Vagina (tissue), 2 donors: ENCODE measurements around the gene GALNT16. TPM values are rescaled to one million over a fixed set of nuclear protein-coding genes. Genes with fewer than 3 reads are reported as not detected.

Experiments
- DNase-seq, 2 donors: peaks; one replicate each; pipeline ENCODE4 v3.0.0-alpha.2; 2017; ENCODE audit errors: extremely low spot score in 2 of 2
- H3K27ac ChIP-seq: fragments of 200-600 bp; sonication (generic); one replicate; pipeline ENCODE4 v1.5.1; 2019
- H3K27me3 ChIP-seq: fragments of 200-600 bp; sonication (generic); one replicate; pipeline ENCODE4 v1.5.1; 2019
- H3K36me3 ChIP-seq, 2 donors: fragments of 200-600 bp; sonication (generic); one replicate each; pipeline ENCODE4 v1.5.1; 2017 to 2019
- H3K4me1 ChIP-seq: fragments of 200-600 bp; sonication (generic); one replicate; pipeline ENCODE4 v1.5.1; 2019
- H3K4me3 ChIP-seq, 2 donors: fragments of 200-600 bp; sonication (generic); 1 replicate in 1 of 2; 2 replicates in 1 of 2; pipeline ENCODE4 v1.5.1; 2016 to 2019
- H3K9me3 ChIP-seq: fragments of 200-600 bp; sonication (generic); one replicate; pipeline ENCODE4 v1.5.1; 2019
- POLR2A ChIP-seq, 2 donors: fragments of 450-650 bp; IDR thresholded peaks; one replicate each; pipeline ENCODE4 v1.6.1; 2017; ENCODE audit warnings: antibody characterized with exemption in 2 of 2, mild to moderate bottlenecking in 2 of 2, moderate library complexity in 2 of 2
- POLR2AphosphoS5 ChIP-seq, 2 donors: sonication (generic); formaldehyde crosslinking; IDR thresholded peaks; one replicate each; pipeline ENCODE4 v1.9.0; 2017; ENCODE audit warnings: antibody characterized with exemption in 2 of 2, mild to moderate bottlenecking in 2 of 2, low read depth in 1 of 2; ENCODE audit not compliant: insufficient read depth in 1 of 2
- intact Hi-C: fragments of 100-400 bp; cut with DNase I; formaldehyde crosslinking; loops from one replicate; pipeline ENCODE4 v1.15.1; 2023
- total RNA-seq: library from RNA; depleted of rRNA; stranded (reverse); fragments of >200 nt; gene quantifications from one replicate; pipeline ENCODE4 v1.2.3, GENCODE V29; 2016
- TF ChIP-seq, protein P1 (sequence below), 3 experiments: fragments of 450-650 bp in 2 of 3; fragments of 200-600 bp in 1 of 3; sonication (generic) in 1 of 3; IDR thresholded peaks; one replicate each; pipeline ENCODE4 v1.5.1; 2017 to 2019; ENCODE audit warnings: antibody characterized with exemption in 3 of 3, mild to moderate bottlenecking in 2 of 3, moderate library complexity in 2 of 3

GALNT16 gene
- total RNA-seq, 1 donor from 2014 or later, result 5.2 TPM

DNA sequence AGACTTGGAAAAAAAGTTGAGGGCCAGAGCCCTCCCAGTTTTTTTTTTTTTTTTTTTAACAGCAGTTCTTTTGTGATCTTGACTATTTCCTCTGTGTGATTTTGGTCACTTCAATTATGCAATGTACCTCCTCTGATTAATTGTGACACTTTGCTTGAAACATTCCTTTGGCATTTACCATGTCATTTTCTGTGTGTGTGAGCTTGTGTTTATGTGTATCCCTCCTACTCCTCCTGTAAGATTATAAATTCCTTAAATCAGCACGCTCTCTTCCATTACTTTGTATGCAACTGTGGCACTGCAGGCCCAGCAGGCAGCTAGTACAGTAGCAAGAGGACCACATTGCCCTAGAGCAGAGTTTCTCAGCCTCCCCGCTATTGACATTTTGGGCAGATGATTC lies 33.2 kb upstream of the GALNT16 start:
- Histone ChIP-seq H3K9me3 (no peaks in the 10 kb centered on the region), H3K4me1 (no peaks in the 10 kb centered on the region), H3K4me3 (no peak overlapping the region), H3K27ac (no peak overlapping the region), H3K27me3 (no peaks in the 10 kb centered on the region), H3K36me3 (peaks cover 0 to 14% of the 10 kb centered on the region in 2 donors)
- DNase-seq, result no peak
- intact Hi-C loops, result no loop called here
- TF ChIP-seq, protein P1, sequence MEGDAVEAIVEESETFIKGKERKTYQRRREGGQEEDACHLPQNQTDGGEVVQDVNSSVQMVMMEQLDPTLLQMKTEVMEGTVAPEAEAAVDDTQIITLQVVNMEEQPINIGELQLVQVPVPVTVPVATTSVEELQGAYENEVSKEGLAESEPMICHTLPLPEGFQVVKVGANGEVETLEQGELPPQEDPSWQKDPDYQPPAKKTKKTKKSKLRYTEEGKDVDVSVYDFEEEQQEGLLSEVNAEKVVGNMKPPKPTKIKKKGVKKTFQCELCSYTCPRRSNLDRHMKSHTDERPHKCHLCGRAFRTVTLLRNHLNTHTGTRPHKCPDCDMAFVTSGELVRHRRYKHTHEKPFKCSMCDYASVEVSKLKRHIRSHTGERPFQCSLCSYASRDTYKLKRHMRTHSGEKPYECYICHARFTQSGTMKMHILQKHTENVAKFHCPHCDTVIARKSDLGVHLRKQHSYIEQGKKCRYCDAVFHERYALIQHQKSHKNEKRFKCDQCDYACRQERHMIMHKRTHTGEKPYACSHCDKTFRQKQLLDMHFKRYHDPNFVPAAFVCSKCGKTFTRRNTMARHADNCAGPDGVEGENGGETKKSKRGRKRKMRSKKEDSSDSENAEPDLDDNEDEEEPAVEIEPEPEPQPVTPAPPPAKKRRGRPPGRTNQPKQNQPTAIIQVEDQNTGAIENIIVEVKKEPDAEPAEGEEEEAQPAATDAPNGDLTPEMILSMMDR (IDR thresholded peaks at IDR 0.05), result no peak
- no peak for TF ChIP-seq POLR2A (IDR thresholded peaks at IDR 0.05)
- TF ChIP-seq POLR2AphosphoS5 (IDR thresholded peaks at IDR 0.05; ENCODE audit: insufficient read depth in 1 of 2, low read depth in 1 of 2), result no peak

DNA sequence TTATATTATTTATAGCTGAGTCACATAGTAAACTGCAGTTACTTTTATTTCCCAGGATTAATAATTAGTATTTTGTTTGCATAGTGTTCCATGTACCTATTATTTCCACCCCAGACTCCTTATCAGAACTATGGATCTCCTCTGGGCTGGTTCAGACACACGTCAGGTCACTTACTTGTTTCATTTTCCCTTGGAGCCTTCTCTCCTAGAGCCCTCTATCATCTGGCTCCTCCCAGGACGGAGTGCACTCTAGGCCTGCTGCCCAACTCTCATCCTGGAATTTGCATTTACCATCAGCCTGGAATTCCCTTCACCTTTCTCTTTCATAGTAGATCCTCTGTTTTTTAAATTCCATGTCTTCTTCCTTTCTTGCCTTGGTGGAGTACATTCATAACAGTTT lies 28.5 kb upstream of the GALNT16 start:
- no peak overlapping the region for H3K4me3 ChIP-seq
- no peak overlapping the region for H3K27ac ChIP-seq
- H3K27me3 ChIP-seq, result no peaks in the 10 kb centered on the region
- no peak for DNase-seq
- H3K9me3 ChIP-seq, result no peaks in the 10 kb centered on the region
- no peaks in the 10 kb centered on the region for H3K4me1 ChIP-seq
- peaks cover 0 to 39% of the 10 kb centered on the region in 2 donors for H3K36me3 ChIP-seq
- TF ChIP-seq POLR2A (IDR thresholded peaks at IDR 0.05) (no peak), POLR2AphosphoS5 (IDR thresholded peaks at IDR 0.05; ENCODE audit: insufficient read depth in 1 of 2, low read depth in 1 of 2) (no peak)
- TF ChIP-seq, protein P1 (IDR thresholded peaks at IDR 0.05), result no peak
- intact Hi-C loops, result no loop called here

DNA sequence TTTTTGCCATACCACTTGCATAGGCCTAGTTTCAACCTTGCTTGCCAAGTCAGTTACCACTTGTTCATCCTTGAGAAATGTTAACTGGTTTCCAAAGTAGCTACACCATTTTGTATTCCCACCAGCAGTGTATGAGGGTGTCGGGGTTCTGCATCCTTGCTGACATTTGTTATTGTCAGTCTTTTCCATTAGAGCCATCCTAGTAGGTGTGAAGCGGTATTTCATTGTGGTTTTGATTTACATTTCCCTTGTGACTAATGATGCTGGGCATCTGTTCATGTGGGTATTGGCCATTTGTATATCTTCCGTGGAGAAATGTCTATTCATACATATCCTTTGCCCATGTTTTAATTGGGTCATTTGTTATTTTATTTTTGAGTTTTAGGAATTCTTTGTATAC lies 27.6 kb upstream of the GALNT16 start:
- Histone ChIP-seq H3K4me3 (no peak overlapping the region), H3K27ac (no peak overlapping the region), H3K36me3 (peaks cover 0 to 48% of the 10 kb centered on the region in 2 donors), H3K9me3 (no peaks in the 10 kb centered on the region), H3K27me3 (no peaks in the 10 kb centered on the region), H3K4me1 (no peaks in the 10 kb centered on the region)
- intact Hi-C loops, result no loop called here
- no peak for TF ChIP-seq POLR2AphosphoS5 (IDR thresholded peaks at IDR 0.05; ENCODE audit: insufficient read depth in 1 of 2, low read depth in 1 of 2)
- TF ChIP-seq, protein P1 (IDR thresholded peaks at IDR 0.05), result no peak
- TF ChIP-seq POLR2A (IDR thresholded peaks at IDR 0.05), result no peak
- DNase-seq, result no peak

DNA sequence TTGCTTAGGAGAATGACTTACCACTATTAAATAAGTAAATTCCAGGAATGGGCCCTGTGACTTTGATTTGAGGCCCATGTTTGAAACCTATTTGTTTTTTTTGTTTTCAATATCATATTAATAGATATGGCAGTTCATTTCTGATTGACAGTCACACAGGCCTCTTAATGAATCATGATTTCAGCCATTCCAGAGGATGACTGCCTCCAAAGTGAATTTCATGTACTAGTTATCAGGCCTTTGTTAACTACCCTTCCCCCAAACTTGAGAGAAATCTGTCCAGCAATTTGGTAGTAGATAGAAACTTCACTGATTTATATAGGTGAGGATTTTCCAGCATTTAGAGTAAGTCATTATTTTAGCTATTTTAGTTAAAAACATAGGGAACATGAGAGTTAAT lies 25.9 kb upstream of the GALNT16 start:
- Histone ChIP-seq H3K4me3 (no peak overlapping the region), H3K27me3 (no peaks in the 10 kb centered on the region), H3K9me3 (no peaks in the 10 kb centered on the region), H3K36me3 (peaks cover 0 to 66% of the 10 kb centered on the region in 2 donors), H3K4me1 (no peaks in the 10 kb centered on the region), H3K27ac (no peak overlapping the region)
- TF ChIP-seq POLR2AphosphoS5 (IDR thresholded peaks at IDR 0.05; ENCODE audit: insufficient read depth in 1 of 2, low read depth in 1 of 2), result no peak
- TF ChIP-seq POLR2A (IDR thresholded peaks at IDR 0.05), result no peak
- TF ChIP-seq, protein P1 (IDR thresholded peaks at IDR 0.05), result no peak
- no peak for DNase-seq
- intact Hi-C loops, result no loop called here

DNA sequence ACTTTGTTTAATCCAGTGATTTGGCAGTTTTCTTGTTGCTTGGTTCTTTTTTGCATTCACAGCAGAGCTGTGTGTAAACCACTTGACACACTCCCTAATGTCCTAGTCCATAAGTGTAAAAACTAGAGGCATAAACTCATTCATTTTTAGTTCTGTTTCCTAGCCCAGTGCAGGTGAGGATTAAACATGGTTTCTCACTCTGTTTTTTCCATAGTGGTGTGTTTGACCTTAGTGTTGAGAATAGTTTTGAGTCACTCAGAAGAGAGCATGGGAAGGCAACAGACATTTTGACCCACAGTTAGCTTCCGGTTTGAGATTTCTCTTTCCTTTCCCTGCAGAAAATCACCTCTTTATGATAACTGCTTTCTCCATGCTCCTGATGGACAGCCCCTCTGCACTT lies 24.2 kb upstream of the GALNT16 start:
- Histone ChIP-seq H3K9me3 (no peaks in the 10 kb centered on the region), H3K4me3 (no peak overlapping the region), H3K4me1 (no peaks in the 10 kb centered on the region), H3K36me3 (peaks cover 0 to 68% of the 10 kb centered on the region in 2 donors), H3K27ac (no peak overlapping the region), H3K27me3 (no peaks in the 10 kb centered on the region)
- intact Hi-C loops, result no loop called here
- TF ChIP-seq POLR2A (IDR thresholded peaks at IDR 0.05) (no peak), POLR2AphosphoS5 (IDR thresholded peaks at IDR 0.05; ENCODE audit: insufficient read depth in 1 of 2, low read depth in 1 of 2) (no peak)
- TF ChIP-seq, protein P1 (IDR thresholded peaks at IDR 0.05), result no peak
- DNase-seq, result no peak
